Spinal cord (tissue), 10 donors: ENCODE measurements around the gene MGA. TPM values are rescaled to one million over a fixed set of nuclear protein-coding genes. Genes with fewer than 3 reads are reported as not detected.

Experiments used
- DNase-seq, 6 donors: peaks; one replicate each; pipeline versions ENCODE4 v3.0.0 to v3.0.0-alpha.2; 2013 to 2015; ENCODE audit warnings: low spot score in 6 of 6, low read depth in 4 of 6
- H3K27ac ChIP-seq: one replicate; pipeline ENCODE4 v1.5.1; 2013; ENCODE audit warnings: low read depth, low read length, control low read depth
- H3K27me3 ChIP-seq: one replicate; pipeline ENCODE4 v1.6.1; 2013; ENCODE audit warnings: low read length; ENCODE audit not compliant: control insufficient read depth, insufficient read depth
- H3K36me3 ChIP-seq: one replicate; pipeline ENCODE4 v1.6.1; 2013; ENCODE audit warnings: low read length; ENCODE audit not compliant: control insufficient read depth, insufficient read depth
- H3K4me1 ChIP-seq: one replicate; pipeline ENCODE4 v1.6.1; 2013; ENCODE audit warnings: low read length; ENCODE audit not compliant: control insufficient read depth, insufficient read depth
- H3K4me3 ChIP-seq: one replicate; pipeline ENCODE4 v1.5.1; 2013; ENCODE audit warnings: low read depth, low read length, control low read depth
- H3K9me3 ChIP-seq: one replicate; pipeline ENCODE4 v1.6.1; 2013; ENCODE audit warnings: low read length; ENCODE audit not compliant: control insufficient read depth, insufficient read depth
- WGBS: methylation state at CpG from one replicate; pipeline ENCODE4 v1.1.5; 2013; ENCODE audit warnings: missing lambda C conversion rate; ENCODE audit not compliant: insufficient coverage; 5-methylcytosine and 5-hydroxymethylcytosine counted together
- polyA plus RNA-seq, 2 donors: library from polyadenylated mRNA; unstranded; fragments of 120-200 nt; gene quantifications; one replicate each; pipeline ENCODE4 v1.2.1, GENCODE V29; 2013; ENCODE audit not compliant: insufficient read length in 2 of 2
- small RNA-seq: library from RNA; depleted of rRNA; stranded (forward); fragments of <200 nt; gene quantifications from one replicate; pipeline ENCODE3, GENCODE V24; 2014; ENCODE audit warnings: low replicate concordance
- total RNA-seq, 2 donors: library from RNA; depleted of rRNA in 1 of 2; stranded (reverse); fragments of 120-200 nt in 1 of 2; fragments of >200 nt in 1 of 2; gene quantifications; one replicate each; pipeline versions ENCODE4 v1.2.3 to v1.2.4, GENCODE V29; 2013 to 2014
- donor health status: healthy.

The MGA gene
- total and polyA plus RNA-seq, 4 donors, result 12.7 to 76.2 (median 38.7) TPM

GRCh38 chr15:41817327-41817726, 157.1 kb downstream of the MGA start:
- no peak for DNase-seq
- no peaks in the 10 kb centered on the region for H3K4me1 ChIP-seq
- H3K36me3 ChIP-seq, result peaks cover 89% of the 10 kb centered on the region
- H3K4me3 ChIP-seq, result no peak overlapping the region
- no peak overlapping the region for H3K27ac ChIP-seq
- H3K27me3 ChIP-seq, result no peaks in the 10 kb centered on the region
- 90% methylated on average over 11 of the region's 14 CpGs for WGBS
- no peaks in the 10 kb centered on the region for H3K9me3 ChIP-seq

- 88% methylated on average over 3 of the region's 6 CpGs for WGBS
- no peaks in the 10 kb centered on the region for H3K4me1 ChIP-seq
- H3K36me3 ChIP-seq, result peaks cover 89% of the 10 kb centered on the region
- no peaks in the 10 kb centered on the region for H3K9me3 ChIP-seq
- H3K27me3 ChIP-seq, result no peaks in the 10 kb centered on the region
- no peak overlapping the region for H3K27ac ChIP-seq
- H3K4me3 ChIP-seq, result no peak overlapping the region
- no peak for DNase-seq
Measured at GRCh38 chr15:41817781-41818180, 157.6 kb downstream of the MGA start.

GRCh38 chr15:41819455-41820050, 159.3 kb downstream of the MGA start:
- H3K4me1 ChIP-seq, result no peaks in the 10 kb centered on the region
- no peak overlapping the region for H3K4me3 ChIP-seq
- peaks cover 94% of the 10 kb centered on the region for H3K36me3 ChIP-seq
- WGBS, result 97% methylated on average over 8 of the region's 9 CpGs
- H3K27me3 ChIP-seq, result no peaks in the 10 kb centered on the region
- H3K27ac ChIP-seq, result no peak overlapping the region
- DNase-seq, result no peak
- H3K9me3 ChIP-seq, result no peaks in the 10 kb centered on the region

- peaks cover 95% of the 10 kb centered on the region for H3K36me3 ChIP-seq
- H3K27me3 ChIP-seq, result no peaks in the 10 kb centered on the region
- no peak overlapping the region for H3K4me3 ChIP-seq
- no peaks in the 10 kb centered on the region for H3K9me3 ChIP-seq
- no peaks in the 10 kb centered on the region for H3K4me1 ChIP-seq
- no peak for DNase-seq
- H3K27ac ChIP-seq, result no peak overlapping the region
- WGBS, result 84% methylated on average over 6 of the region's 6 CpGs
Measured at GRCh38 chr15:41820791-41821423, 160.7 kb downstream of the MGA start.

GRCh38 chr15:41821831-41822230, 161.6 kb downstream of the MGA start:
- WGBS, result 95% methylated on average over 2 of the region's 4 CpGs
- peaks cover 97% of the 10 kb centered on the region for H3K36me3 ChIP-seq
- H3K27ac ChIP-seq, result no peak overlapping the region
- no peak overlapping the region for H3K4me3 ChIP-seq
- no peaks in the 10 kb centered on the region for H3K27me3 ChIP-seq
- H3K4me1 ChIP-seq, result no peaks in the 10 kb centered on the region
- H3K9me3 ChIP-seq, result no peaks in the 10 kb centered on the region
- no peak for DNase-seq

- H3K4me3 ChIP-seq, result no peak overlapping the region
- 89% methylated on average over 6 of the region's 6 CpGs for WGBS
- no peak for DNase-seq
- H3K36me3 ChIP-seq, result peaks cover 91% of the 10 kb centered on the region
- no peak overlapping the region for H3K27ac ChIP-seq
- no peaks in the 10 kb centered on the region for H3K27me3 ChIP-seq
- H3K9me3 ChIP-seq, result no peaks in the 10 kb centered on the region
- H3K4me1 ChIP-seq, result peaks cover 5% of the 10 kb centered on the region
Measured at GRCh38 chr15:41822471-41822870, 162.3 kb downstream of the MGA start.

Small RNAs within 50 kb of the gene (small RNA-seq; reads per million reads assigned to genes)
- not detected for gene MIR626

Other genes with a start within 250 kb of the MGA start
- gene RTF1, start 243.3 kb upstream of the MGA start, total RNA-seq, result 10 to 100 TPM; 29.6 to 34.5 TPM
- gene RTF1, start 243.3 kb upstream of the MGA start, polyA plus RNA-seq, result 10 to 100 TPM; 68.7 to 73.6 TPM
- gene ITPKA, start 166.5 kb upstream of the MGA start, total RNA-seq, result 1 to 10 TPM in 1 of 2 donors, under 1 TPM in 1; 0.89 to 1.2 TPM
- gene ITPKA, start 166.5 kb upstream of the MGA start, polyA plus RNA-seq, result 1 to 10 TPM; 1.8 to 2.0 TPM
- under 1 TPM; 0.17 to 0.20 TPM for gene LTK, start 146.6 kb upstream of the MGA start, total RNA-seq
- under 1 TPM; 0.66 to 0.70 TPM for gene LTK, start 146.6 kb upstream of the MGA start, polyA plus RNA-seq
- gene RPAP1, start 116.1 kb upstream of the MGA start, total RNA-seq, result 10 to 100 TPM in 1 of 2 donors, 1 to 10 TPM in 1; 9.4 to 15.3 TPM
- gene RPAP1, start 116.1 kb upstream of the MGA start, polyA plus RNA-seq, result 10 to 100 TPM; 24.7 to 33.9 TPM
- gene TYRO3, start 101.2 kb upstream of the MGA start, total RNA-seq, result 10 to 100 TPM; 28.7 to 33.7 TPM
- gene TYRO3, start 101.2 kb upstream of the MGA start, polyA plus RNA-seq, result 10 to 100 TPM; 71.6 to 79.6 TPM
- 10 to 100 TPM; 27.1 to 32.7 TPM for gene MAPKBP1, start 114.1 kb downstream of the MGA start, total RNA-seq
- gene MAPKBP1, start 114.1 kb downstream of the MGA start, polyA plus RNA-seq, result 10 to 100 TPM; 30.8 to 52.6 TPM
- gene JMJD7, start 167.7 kb downstream of the MGA start, total RNA-seq, result 10 to 100 TPM in 1 of 2 donors, 1 to 10 TPM in 1; 2.8 to 19.0 TPM
- gene JMJD7, start 167.7 kb downstream of the MGA start, polyA plus RNA-seq, result 10 to 100 TPM; 24.6 to 25.0 TPM
- 1 to 10 TPM; 3.3 to 8.6 TPM for gene PLA2G4B, start 178.4 kb downstream of the MGA start, total RNA-seq
- gene PLA2G4B, start 178.4 kb downstream of the MGA start, polyA plus RNA-seq, result 10 to 100 TPM; 20.6 to 31.2 TPM
- 1 to 10 TPM in 1 of 2 donors, under 1 TPM in 1; 0.69 to 2.9 TPM for gene SPTBN5, start 233.6 kb downstream of the MGA start, total RNA-seq
- gene SPTBN5, start 233.6 kb downstream of the MGA start, polyA plus RNA-seq, result 1 to 10 TPM; 2.0 to 4.2 TPM